SK-N-MC (cell line): Measurements from ENCODE around the gene BCL11B.

ENCODE experiments used
- DNase-seq: peaks from one replicate; pipeline ENCODE4 v3.0.0-alpha.2; 2011; ENCODE audit warnings: low read depth, low spot score
- H3K27ac ChIP-seq: fragments of 200-600 bp; sonication (generic); 2 replicates; pipeline ENCODE4 v1.5.1; 2016; ENCODE audit warnings: mixed run types
- H3K36me3 ChIP-seq: fragments of 200-600 bp; sonication (generic); 2 replicates; pipeline ENCODE4 v1.6.1; 2017; ENCODE audit warnings: antibody characterized with exemption, low read length, mixed read lengths; ENCODE audit not compliant: insufficient read depth
- H3K4me3 ChIP-seq: fragments of 200-600 bp; sonication (generic); 2 replicates; pipeline ENCODE4 v1.5.1; 2016
- H3K9ac ChIP-seq: fragments of 200-600 bp; sonication (generic); 2 replicates; pipeline ENCODE4 v1.8.0; 2017; ENCODE audit warnings: mixed run types, mixed read lengths; ENCODE audit not compliant: insufficient read length
- H3K9me3 ChIP-seq: fragments of 200-600 bp; sonication (generic); 2 replicates; pipeline ENCODE4 v1.6.1; 2017; ENCODE audit warnings: low read depth, mild to moderate bottlenecking, antibody characterized with exemption, low read length, moderate library complexity, mixed read lengths
- EZH2 ChIP-seq: fragments of 200-600 bp; sonication (generic); IDR thresholded peaks from one replicate; pipeline ENCODE4 v1.6.1; 2017; ENCODE audit warnings: antibody characterized with exemption
- FOXP2 ChIP-seq: optimal IDR thresholded peaks from 2 replicates; pipeline ENCODE3; 2011; ENCODE audit warnings: mild to moderate bottlenecking, moderate library complexity; ENCODE audit not compliant: insufficient read depth; ENCODE audit errors: extremely low read length, control extremely low read depth
- POLR2AphosphoS5 ChIP-seq: IDR thresholded peaks from 2 replicates; pipeline ENCODE4 v1.6.1; 2012; ENCODE audit warnings: mild to moderate bottlenecking, low read depth, low read length, borderline replicate concordance

BCL11B gene

DNA sequence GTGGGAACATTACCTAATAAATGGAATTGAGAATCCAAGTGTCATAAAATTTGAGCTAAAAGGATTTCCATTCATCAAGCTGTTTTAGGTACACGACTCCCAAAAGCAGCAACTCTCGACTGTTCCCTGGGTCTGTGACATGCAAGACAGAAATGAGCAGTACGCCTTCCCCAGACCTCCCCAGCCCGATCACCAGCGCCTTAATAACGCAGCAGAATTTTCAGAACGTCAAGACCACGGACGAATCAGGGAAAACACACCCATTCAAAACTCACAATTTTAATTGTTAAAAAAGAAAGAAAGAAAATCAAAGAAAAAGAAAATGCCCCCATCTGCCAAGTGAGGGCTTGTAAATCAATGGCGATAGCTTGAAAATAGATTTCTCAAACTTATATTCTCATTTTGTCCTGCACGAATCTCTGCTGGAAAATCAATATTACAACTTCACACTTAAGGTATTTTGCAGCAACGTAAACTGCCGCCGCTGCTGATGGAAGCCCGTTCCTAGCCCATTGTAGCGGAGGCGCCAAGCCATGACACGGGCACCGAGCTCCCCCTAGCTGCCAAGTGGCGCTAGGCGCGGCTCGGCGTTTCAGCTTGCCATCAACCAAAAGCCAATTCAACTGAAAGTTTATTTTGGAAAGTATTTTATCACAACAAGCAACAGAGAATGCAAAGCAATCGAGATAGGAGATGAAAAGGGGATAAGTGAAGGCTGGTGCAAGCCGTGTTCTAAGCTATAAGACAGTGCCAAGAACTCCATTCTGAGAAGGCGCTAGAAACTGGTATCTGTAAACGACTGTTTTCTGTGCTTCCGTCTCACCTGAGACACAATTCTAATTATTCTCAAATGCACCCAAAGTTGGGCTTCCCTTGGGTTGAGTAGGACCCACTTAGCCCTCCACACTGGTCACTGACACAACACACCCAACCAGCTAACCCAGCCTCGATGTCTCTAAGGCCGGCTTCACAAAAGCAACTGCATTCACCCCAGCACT is 5.5 kb downstream of the BCL11B start:
- peak overlapping the region; percentile 100 for H3K9ac ChIP-seq
- no peak for TF ChIP-seq EZH2
- peak; percentile 60 for TF ChIP-seq FOXP2
- H3K27ac ChIP-seq: peak overlapping the region; percentile 96
- H3K36me3 ChIP-seq: peaks cover 78% of the 10 kb centered on the region
- peak; percentile 59 for DNase-seq
- no peaks in the 10 kb centered on the region for H3K9me3 ChIP-seq
- peak overlapping the region; percentile 83 for H3K4me3 ChIP-seq

DNA sequence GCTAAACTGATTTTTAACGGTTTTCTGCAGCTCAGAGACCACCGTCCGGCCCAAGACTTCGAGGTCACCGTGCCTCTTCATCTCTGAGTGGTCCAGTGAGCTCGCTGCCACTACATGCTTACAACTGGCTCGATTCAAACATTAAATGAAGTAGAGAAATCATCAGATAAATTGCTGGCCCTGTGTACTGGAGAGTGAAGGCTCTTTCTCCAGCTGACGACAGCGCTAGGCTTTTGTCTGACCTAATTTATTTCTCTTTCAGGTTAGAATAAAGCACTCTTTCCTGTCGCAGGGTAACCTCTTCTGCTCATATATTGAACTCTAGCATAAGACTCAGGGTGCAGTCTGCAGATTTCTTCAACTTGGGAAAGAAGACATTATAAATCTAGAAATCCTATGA is 6.4 kb downstream of the BCL11B start:
- H3K9ac ChIP-seq: peak overlapping the region; percentile 100
- no peak for DNase-seq

DNA sequence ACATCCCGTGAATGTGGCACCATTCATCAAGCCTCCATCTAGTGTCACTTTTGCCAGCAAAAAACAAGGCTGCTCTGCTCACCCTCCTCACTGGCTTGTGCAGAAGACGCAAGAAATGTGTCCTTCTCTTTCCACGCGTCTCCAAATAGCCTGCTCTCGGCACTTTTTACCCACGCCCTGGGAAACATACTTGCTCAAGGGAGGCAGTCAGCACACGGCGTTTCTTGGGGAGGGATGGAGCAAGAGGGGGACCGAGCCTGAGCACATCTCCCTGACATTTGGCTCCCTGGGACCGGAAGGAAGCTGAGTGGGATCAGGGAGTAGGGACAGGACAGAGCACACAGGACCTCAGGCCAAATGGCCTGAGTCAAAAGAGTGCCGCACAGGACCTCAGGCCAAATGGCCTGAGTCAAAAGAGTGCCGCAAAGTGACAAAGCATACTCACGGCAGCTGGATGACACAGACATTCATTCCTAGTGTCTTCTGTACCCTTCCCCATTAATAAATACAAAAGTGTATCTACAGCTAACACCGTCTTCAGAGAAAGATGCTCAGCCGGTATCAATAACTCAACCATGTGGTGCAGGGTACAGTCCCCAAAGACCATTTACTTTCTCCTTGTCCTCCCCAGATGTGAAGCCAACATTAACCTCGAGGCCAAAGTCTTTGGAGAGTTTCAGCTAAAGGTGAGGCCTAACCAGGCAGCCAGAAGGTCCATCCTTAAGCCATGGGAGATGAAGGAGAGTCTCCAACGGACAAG is 7.1 kb downstream of the BCL11B start:
- peak overlapping the region; percentile 100 for H3K9ac ChIP-seq
- H3K4me3 ChIP-seq: peak overlapping the region; percentile 83
- H3K36me3 ChIP-seq: peaks cover 94% of the 10 kb centered on the region
- TF ChIP-seq POLR2AphosphoS5: peak; percentile 43
- no peak for TF ChIP-seq FOXP2
- DNase-seq: no peak
- H3K27ac ChIP-seq: peak overlapping the region; percentile 96
- H3K9me3 ChIP-seq: no peaks in the 10 kb centered on the region

More for the DNA sequence above, 6.4 kb downstream of the BCL11B start:
- Histone ChIP-seq H3K27ac (peak overlapping the region; percentile 96), H3K4me3 (peak overlapping the region; percentile 83), H3K9me3 (no peaks in the 10 kb centered on the region), H3K36me3 (peaks cover 87% of the 10 kb centered on the region)
- TF ChIP-seq FOXP2 (no peak), EZH2 (no peak), POLR2AphosphoS5 (peak; percentile 17; the same call in 1 of the 2 replicates)

DNA sequence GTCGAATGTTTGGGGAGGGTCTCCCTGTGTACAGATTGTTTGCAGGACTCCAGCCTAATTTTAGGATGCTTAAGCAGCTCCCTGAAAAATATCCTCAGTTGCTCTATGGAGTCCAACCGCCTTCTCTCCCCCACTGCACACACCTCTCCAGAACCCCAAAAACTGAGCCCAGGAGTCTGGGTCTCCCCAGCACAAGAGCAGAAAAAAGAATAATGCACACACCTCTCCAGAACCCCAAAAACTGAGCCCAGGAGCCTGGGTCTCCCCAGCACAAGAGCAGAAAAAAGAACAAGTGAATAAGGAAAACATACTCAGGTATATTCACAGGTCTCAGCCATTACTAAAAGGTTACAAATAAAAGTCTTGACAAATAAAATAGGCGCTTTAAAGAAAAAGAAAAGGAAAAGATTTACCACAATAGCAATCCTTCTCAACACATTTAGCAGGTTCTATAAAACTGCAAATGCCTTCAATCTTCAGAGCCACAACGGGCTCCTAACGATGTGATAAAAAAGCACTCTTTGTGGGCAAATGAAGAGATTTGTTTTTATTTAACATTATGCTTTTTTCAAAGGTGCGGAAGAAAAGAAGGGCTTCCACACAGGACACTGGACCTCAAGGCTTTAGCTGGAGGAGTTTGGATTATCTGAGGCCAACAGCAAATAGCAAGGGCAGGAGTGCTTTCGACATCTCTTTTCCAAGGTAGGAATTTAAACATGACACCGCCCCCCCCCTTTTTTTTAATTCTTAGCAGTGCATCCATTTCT is 8.2 kb downstream of the BCL11B start:
- Histone ChIP-seq H3K4me3 (peak overlapping the region; percentile 83), H3K9ac (peak overlapping the region; percentile 100), H3K36me3 (peaks cover 98% of the 10 kb centered on the region), H3K27ac (peak overlapping the region; percentile 96), H3K9me3 (no peaks in the 10 kb centered on the region)
- DNase-seq: no peak
- TF ChIP-seq POLR2AphosphoS5 (peak; percentile 33; the same call in 1 of the 2 replicates), FOXP2 (no peak)

DNA sequence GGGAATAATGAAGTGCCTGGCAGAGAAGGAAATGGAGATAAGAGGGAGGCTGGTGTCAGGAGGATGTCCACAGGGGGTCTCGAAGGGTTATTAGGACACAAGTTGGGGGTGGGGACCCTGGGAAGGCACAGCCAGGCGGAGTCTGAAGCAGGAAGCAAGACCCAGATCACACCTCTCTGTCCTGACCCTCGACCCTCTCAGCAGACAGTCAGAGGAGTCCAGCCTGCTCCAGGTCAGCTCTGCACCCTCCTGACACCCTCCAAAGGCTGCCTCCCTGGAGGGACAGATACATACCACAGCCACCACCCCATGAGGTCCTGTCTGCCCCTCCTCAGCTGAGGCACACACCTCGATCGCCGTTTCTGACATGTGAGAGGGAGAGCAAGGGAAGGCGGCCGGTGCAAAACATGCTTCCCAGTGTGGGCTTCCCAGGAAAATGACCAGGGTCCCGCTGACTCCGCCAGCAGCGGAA is 9.0 kb downstream of the BCL11B start:
- Histone ChIP-seq H3K27ac (peak overlapping the region; percentile 96), H3K9ac (peak overlapping the region; percentile 100), H3K4me3 (peak overlapping the region; percentile 83), H3K9me3 (no peaks in the 10 kb centered on the region), H3K36me3 (peaks cover 98% of the 10 kb centered on the region)
- no peak for DNase-seq
- TF ChIP-seq POLR2AphosphoS5 (no peak), FOXP2 (no peak), EZH2 (no peak)

DNA sequence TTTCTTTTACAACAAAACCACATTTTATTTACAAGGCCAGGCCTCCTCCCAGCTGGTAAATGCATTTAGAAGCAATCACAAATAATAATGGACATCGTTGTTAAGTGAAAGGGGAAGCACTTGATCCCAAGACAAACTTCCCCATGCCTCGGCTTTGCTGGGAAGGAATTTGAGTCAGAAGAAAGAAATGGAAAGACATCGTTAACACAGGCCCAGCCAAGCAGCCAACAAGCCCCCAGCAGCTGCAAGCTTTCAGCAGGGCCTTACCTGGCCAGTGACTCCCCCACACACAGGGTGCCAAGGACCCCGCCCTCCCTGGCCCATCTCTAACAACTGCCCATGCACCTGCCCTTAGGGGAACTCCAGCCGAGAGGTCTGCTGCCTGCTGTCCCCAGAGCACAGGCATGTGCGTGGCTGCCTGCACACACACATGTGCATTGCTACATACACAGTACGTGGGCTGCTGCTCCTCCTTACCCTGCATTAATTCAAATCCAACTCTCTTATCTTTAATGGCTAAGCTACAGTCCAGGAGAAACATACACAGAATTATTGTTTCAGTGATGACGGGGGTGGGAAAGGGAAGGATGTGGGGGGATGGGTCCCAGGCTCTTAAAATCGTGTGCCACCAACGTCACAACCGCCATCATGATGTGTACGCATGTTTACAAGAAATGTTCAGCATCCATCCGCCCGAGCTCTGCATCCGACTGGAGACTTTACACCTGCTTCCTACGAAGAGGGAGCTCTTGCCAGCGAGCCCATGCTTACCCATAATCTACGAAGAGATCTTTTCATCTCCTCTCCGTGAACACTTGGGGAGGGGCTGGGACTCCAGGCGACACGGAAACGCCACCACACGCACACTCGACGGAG is 9.8 kb downstream of the BCL11B start:
- DNase-seq: no peak
- peak overlapping the region; percentile 83 for H3K4me3 ChIP-seq

More for the DNA sequence above, 9.8 kb downstream of the BCL11B start:
- peaks cover 98% of the 10 kb centered on the region for H3K36me3 ChIP-seq
- TF ChIP-seq EZH2 (no peak), FOXP2 (no peak), POLR2AphosphoS5 (no peak; the same call in 1 of the 2 replicates)
- peak overlapping the region; percentile 100 for H3K9ac ChIP-seq
- no peaks in the 10 kb centered on the region for H3K9me3 ChIP-seq
- peak overlapping the region; percentile 96 for H3K27ac ChIP-seq
